Stomach (tissue), 9 donors: ENCODE results near the gene PANK4. TPM values are rescaled to one million over a fixed set of nuclear protein-coding genes. Genes with fewer than 3 reads are reported as not detected.

Experiments used
- DNase-seq, 2 donors: peaks; one replicate each; pipeline versions ENCODE4 v3.0.0 to v3.0.0-alpha.2; 2013 to 2019
- H3K27ac ChIP-seq, 5 donors: fragments of 200-600 bp in 4 of 5; sonication (generic) in 4 of 5; one replicate each; pipeline ENCODE4 v1.5.1; 2013 to 2019; ENCODE audit warnings: mild to moderate bottlenecking in 1 of 5, moderate library complexity in 1 of 5
- H3K27me3 ChIP-seq, 3 donors: fragments of 200-600 bp; sonication (generic); one replicate each; pipeline ENCODE4 v1.5.1; 2017 to 2019; ENCODE audit warnings: mixed run types in 1 of 3
- H3K36me3 ChIP-seq, 4 donors: fragments of 200-600 bp; sonication (generic); 1 replicate in 3 of 4; 2 replicates in 1 of 4; pipeline ENCODE4 v1.5.1; 2016 to 2019
- H3K4me1 ChIP-seq, 4 donors: fragments of 200-600 bp; sonication (generic); one replicate each; pipeline ENCODE4 v1.5.1; 2016 to 2019
- H3K4me3 ChIP-seq, 4 donors: fragments of 200-600 bp; sonication (generic) in 3 of 4; one replicate each; pipeline ENCODE4 v1.5.1; 2016 to 2019; ENCODE audit warnings: mild to moderate bottlenecking in 1 of 4
- H3K9me3 ChIP-seq, 4 donors: fragments of 200-600 bp; sonication (generic); one replicate each; pipeline ENCODE4 v1.5.1; 2016 to 2019
- CTCF ChIP-seq, 7 experiments: fragments of 450-650 bp in 4 of 7; fragments of 200-600 bp in 3 of 7; sonication (generic) in 3 of 7; IDR thresholded peaks; one replicate each; pipeline ENCODE4 v1.5.1; 2016 to 2019; ENCODE audit warnings: antibody characterized with exemption in 7 of 7, control low read depth in 2 of 7, mild to moderate bottlenecking in 1 of 7
- EP300 ChIP-seq: sonication (generic); formaldehyde crosslinking; IDR thresholded peaks from one replicate; pipeline ENCODE4 v1.6.1; 2017; ENCODE audit warnings: antibody characterized with exemption
- POLR2A ChIP-seq, 4 donors: fragments of 450-650 bp; IDR thresholded peaks; one replicate each; pipeline ENCODE4 v1.6.1; 2016; ENCODE audit warnings: antibody characterized with exemption in 4 of 4, control low read depth in 2 of 4, mild to moderate bottlenecking in 1 of 4, moderate library complexity in 1 of 4
- POLR2AphosphoS5 ChIP-seq, 3 donors: sonication (generic); formaldehyde crosslinking; IDR thresholded peaks; one replicate each; pipeline ENCODE4 v1.6.1; 2016; ENCODE audit warnings: antibody characterized with exemption in 3 of 3
- WGBS, 5 donors: extraction: QIAGEN DNeasy Blood & Tissue Kit in 3 of 5; methylation state at CpG; one replicate each; pipeline versions ENCODE4 v1.1.5 to v1.1.7; 2013 to 2018; 5-methylcytosine and 5-hydroxymethylcytosine counted together
- intact Hi-C: fragments of 100-400 bp; cut with DNase I; formaldehyde crosslinking; loops from one replicate; pipeline ENCODE4 v1.15.1; 2023; ENCODE audit warnings: low total_unique reads
- polyA plus RNA-seq, 3 donors: library from polyadenylated mRNA; stranded (reverse); fragments of 200-250 nt; gene quantifications; one replicate each; pipeline ENCODE4 v1.2.3, GENCODE V29; 2013
- total RNA-seq, 5 donors: library from RNA; depleted of rRNA; stranded (reverse); fragments of >200 nt; gene quantifications; one replicate each; pipeline versions ENCODE4 v1.1.0 to v1.2.3, GENCODE V29; 2014 to 2016
- donor health status: healthy with polysubstance abuse.
- donor health status: Bipolar disorder and iron deficiency.
- donor health status: healthy.

The PANK4 gene
- total and polyA plus RNA-seq, 8 donors: 6.4 to 86.0 (median 19.5) TPM

GRCh38 chr1:2545754-2546514, 19.5 kb upstream of the PANK4 start:
- intact Hi-C loops: loop anchor here (10.0 kb wide), 1 partner anchor 99 kb away; no protein-coding TSS in a partner anchor
- Histone ChIP-seq H3K27me3 (peaks cover 0 to 49% (median 2%) of the 10 kb centered on the region in 3 donors), H3K27ac (peak overlapping the region; percentile 92 to 98 (median 97)), H3K36me3 (no peaks in the 10 kb centered on the region), H3K9me3 (no peaks in the 10 kb centered on the region), H3K4me1 (peaks cover 58 to 83% (median 73%) of the 10 kb centered on the region in 4 donors), H3K4me3 (peak overlapping the region; percentile 52 to 67 (median 54))
- DNase-seq: peak; percentile 94 to 96
- 2 to 6% (median 4%) methylated on average over 28 to 42 of the region's 43 CpGs for WGBS, 5 donors
- TF ChIP-seq POLR2AphosphoS5 (IDR thresholded peaks at IDR 0.05) (peak in 2 of 3 donors; percentile 78 to 83), POLR2A (IDR thresholded peaks at IDR 0.05) (no peak)

- Histone ChIP-seq H3K4me3 (peak overlapping the region in 1 of 4 donors; percentile 67), H3K4me1 (peaks cover 63 to 83% (median 75%) of the 10 kb centered on the region in 4 donors), H3K36me3 (no peaks in the 10 kb centered on the region), H3K9me3 (no peaks in the 10 kb centered on the region), H3K27ac (peak overlapping the region; percentile 80 to 98 (median 97)), H3K27me3 (peaks cover 0 to 58% (median 8%) of the 10 kb centered on the region in 3 donors)
- intact Hi-C loops: loop anchor here (5.0 to 10.0 kb wide), 2 partner anchors 100 to 133 kb away; partner anchors contain the start of gene PEX10
- no peak for TF ChIP-seq POLR2A (IDR thresholded peaks at IDR 0.05)
- no peak for TF ChIP-seq EP300
- no peak for TF ChIP-seq POLR2AphosphoS5 (IDR thresholded peaks at IDR 0.05)
- no peak for TF ChIP-seq CTCF (IDR thresholded peaks at IDR 0.05)
- peak in 1 of 2 donors; percentile 36 for DNase-seq
- WGBS, 5 donors: 35 to 66% (median 45%) methylated on average over 13 to 19 of the region's 19 CpGs
Observed at GRCh38 chr1:2544875-2545640, 18.7 kb upstream of the PANK4 start.

GRCh38 chr1:2544093-2544874, 17.9 kb upstream of the PANK4 start:
- no peak overlapping the region for H3K4me3 ChIP-seq

More at GRCh38 chr1:2544093-2544874, 17.9 kb upstream of the PANK4 start:
- DNase-seq: peak in 1 of 2 donors; percentile 68
- WGBS, 5 donors: 38 to 60% (median 49%) methylated on average over 16 to 26 of the region's 26 CpGs
- TF ChIP-seq EP300: no peak
- TF ChIP-seq POLR2A (IDR thresholded peaks at IDR 0.05): no peak
- TF ChIP-seq CTCF (IDR thresholded peaks at IDR 0.05): no peak
- TF ChIP-seq POLR2AphosphoS5 (IDR thresholded peaks at IDR 0.05): no peak
- Histone ChIP-seq H3K36me3 (no peaks in the 10 kb centered on the region), H3K4me1 (peaks cover 56 to 75% (median 70%) of the 10 kb centered on the region in 4 donors), H3K27ac (peak overlapping the region in 4 of 5 donors; percentile 36 to 98 (median 95)), H3K27me3 (peaks cover 0 to 66% (median 8%) of the 10 kb centered on the region in 3 donors), H3K9me3 (no peaks in the 10 kb centered on the region)
- intact Hi-C loops: loop anchor here (5.0 to 10.0 kb wide), 2 partner anchors 101 to 132 kb away; partner anchors contain the start of gene PEX10
